HG03175 (cell line): ENCODE data around the gene PLG.
A peak's percentile ranks its signal among the peaks of the same experiment; 100 is the strongest.
"Not testable (repeated sequence)": the region's sequence is repeated elsewhere in the genome, so short reads cannot be mapped to it uniquely, and the experiment has no call there.

Source experiments
- ATAC-seq: cut with Tn5 transposase; IDR thresholded peaks from one replicate; pipeline ENCODE4 v1.9.1; 2021; ENCODE audit warnings: mild to moderate bottlenecking, moderate library complexity; ENCODE audit not compliant: unreplicated experiment

The PLG gene

GRCh38 chr6:160701918-160702680 is at the start of gene PLG:
PLG (plus strand) TSS chr6:160702244; CDS start chr6:160702305, 61 bp downstream.
- not testable (repeated sequence) for ATAC-seq

- no peak for ATAC-seq
Measured at GRCh38 chr6:160659562-160659961, 42.5 kb upstream of the PLG start.

GRCh38 chr6:160661216-160661615 is 40.8 kb upstream of the PLG start:
- no peak for ATAC-seq

GRCh38 chr6:160662429-160662828 is 39.6 kb upstream of the PLG start:
- no peak for ATAC-seq

- no peak for ATAC-seq
Measured at GRCh38 chr6:160662842-160663241, 39.2 kb upstream of the PLG start.

GRCh38 chr6:160664198-160664597 is 37.8 kb upstream of the PLG start, which contains the start of gene LPA:
LPA (minus strand) TSS chr6:160664275; CDS start chr6:160664214, 61 bp downstream.
- not testable (repeated sequence) for ATAC-seq

GRCh38 chr6:160667639-160668481 is 34.2 kb upstream of the PLG start:
- ATAC-seq, result peak; percentile 83

- no peak for ATAC-seq
Measured at GRCh38 chr6:160668589-160668988, 33.5 kb upstream of the PLG start.

- not testable (repeated sequence) for ATAC-seq
Measured at GRCh38 chr6:160676418-160676817, 25.6 kb upstream of the PLG start.

GRCh38 chr6:160678230-160678629 is 23.8 kb upstream of the PLG start:
- no peak for ATAC-seq

- ATAC-seq, result no peak
Measured at GRCh38 chr6:160678744-160679401, 23.2 kb upstream of the PLG start.

- ATAC-seq, result no peak
Measured at GRCh38 chr6:160679402-160679769, 22.7 kb upstream of the PLG start.

GRCh38 chr6:160685101-160685761 is 16.8 kb upstream of the PLG start:
- not testable (repeated sequence) for ATAC-seq

GRCh38 chr6:160685762-160686450 is 16.1 kb upstream of the PLG start:
- ATAC-seq, result no peak

GRCh38 chr6:160690458-160690857 is 11.6 kb upstream of the PLG start:
- ATAC-seq, result no peak

- no peak for ATAC-seq
Measured at GRCh38 chr6:160691617-160692016, 10.4 kb upstream of the PLG start.

GRCh38 chr6:160692369-160692959 is 9.6 kb upstream of the PLG start:
- no peak for ATAC-seq

GRCh38 chr6:160695025-160695424 is 7.0 kb upstream of the PLG start:
- ATAC-seq, result not testable (repeated sequence)

- not testable (repeated sequence) for ATAC-seq
Measured at GRCh38 chr6:160695622-160696021, 6.4 kb upstream of the PLG start.

GRCh38 chr6:160696884-160697283 is 5.2 kb upstream of the PLG start:
- ATAC-seq, result not testable (repeated sequence)
